ENCODE results near the gene GPR162.

Gene GPR162

DNA sequence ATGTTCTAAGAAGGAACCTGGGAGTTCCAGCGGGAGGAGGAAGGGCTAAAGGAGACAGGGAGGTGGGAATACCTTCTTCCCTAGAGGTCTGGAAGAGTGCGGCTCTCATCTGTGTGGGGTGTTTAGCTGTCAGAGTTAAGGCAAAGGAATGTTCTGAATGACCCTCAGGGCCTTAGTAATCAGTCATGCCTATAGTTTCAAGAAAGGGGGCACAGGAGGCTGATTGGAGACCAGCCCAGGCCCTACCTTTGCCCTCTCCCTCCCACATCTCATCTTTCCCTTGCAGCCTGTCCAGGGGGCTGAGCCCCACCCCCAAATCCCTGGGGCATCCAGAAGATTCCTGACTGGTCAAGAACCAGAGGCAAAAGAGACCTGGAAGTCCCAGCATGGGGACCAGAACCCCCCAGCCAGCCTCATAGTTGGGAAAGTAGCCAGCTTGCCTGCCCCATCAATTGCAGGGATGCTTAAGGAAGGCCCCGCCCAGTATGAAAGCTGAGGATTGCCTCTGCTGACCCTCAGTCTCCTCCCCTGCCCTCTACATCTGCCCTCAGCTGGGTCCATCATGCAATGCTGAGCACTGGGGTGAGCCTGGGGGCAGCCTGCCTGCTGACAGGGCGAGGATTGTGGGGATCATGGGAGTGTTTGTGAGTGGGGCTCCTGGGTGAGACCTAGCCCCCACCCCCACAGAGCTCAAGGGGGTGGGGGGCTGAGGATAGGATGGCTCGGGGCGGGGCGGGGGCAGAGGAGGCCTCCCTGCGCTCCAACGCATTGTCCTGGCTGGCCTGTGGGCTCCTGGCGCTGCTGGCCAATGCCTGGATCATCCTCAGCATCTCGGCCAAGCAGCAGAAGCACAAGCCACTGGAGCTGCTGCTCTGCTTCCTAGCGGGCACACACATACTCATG, 1.8 kb downstream of the GPR162 start:
- DNase-seq, result no peak

DNA sequence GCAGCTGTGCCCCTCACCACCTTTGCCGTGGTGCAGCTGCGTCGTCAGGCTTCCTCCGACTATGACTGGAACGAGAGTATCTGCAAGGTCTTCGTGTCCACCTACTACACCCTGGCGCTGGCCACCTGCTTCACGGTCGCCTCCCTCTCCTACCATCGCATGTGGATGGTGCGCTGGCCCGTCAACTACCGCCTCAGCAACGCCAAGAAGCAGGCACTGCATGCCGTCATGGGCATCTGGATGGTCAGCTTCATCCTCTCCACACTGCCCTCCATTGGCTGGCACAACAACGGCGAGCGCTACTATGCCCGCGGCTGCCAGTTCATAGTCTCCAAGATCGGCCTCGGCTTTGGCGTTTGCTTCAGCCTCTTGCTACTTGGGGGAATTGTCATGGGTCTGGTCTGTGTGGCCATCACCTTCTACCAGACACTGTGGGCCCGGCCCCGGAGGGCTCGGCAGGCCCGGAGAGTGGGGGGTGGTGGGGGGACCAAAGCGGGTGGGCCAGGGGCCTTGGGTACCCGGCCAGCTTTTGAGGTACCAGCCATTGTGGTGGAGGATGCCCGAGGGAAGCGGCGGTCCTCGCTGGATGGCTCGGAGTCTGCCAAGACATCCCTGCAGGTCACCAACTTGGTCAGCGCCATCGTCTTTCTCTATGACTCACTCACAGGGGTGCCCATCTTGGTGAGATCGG, 2.6 kb downstream of the GPR162 start:
- DNase-seq, result no peak

DNA sequence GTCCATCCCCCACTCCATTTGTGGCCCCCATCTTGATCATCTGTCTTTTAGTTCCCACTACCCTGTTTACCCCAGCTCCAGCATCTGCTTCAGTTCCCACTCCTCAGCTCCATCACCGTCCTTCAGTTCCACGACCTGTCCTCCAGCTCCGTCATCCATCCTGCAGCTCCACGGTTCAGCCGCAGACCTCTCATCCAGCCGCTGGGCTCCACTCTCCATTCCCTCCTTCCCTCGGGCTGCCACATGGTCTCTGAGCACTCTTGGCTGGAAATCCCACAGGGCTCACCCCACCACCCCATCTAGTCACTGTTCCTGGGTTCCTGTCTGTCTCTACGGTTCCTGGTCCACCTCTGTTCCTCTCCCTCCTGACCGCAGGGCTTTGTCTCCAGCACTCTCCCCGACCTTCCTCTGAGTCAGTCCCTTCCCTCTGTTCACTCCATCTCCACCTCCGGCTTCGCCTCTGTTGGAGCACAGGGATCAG, 3.3 kb downstream of the GPR162 start:
- DNase-seq, result no peak

DNA sequence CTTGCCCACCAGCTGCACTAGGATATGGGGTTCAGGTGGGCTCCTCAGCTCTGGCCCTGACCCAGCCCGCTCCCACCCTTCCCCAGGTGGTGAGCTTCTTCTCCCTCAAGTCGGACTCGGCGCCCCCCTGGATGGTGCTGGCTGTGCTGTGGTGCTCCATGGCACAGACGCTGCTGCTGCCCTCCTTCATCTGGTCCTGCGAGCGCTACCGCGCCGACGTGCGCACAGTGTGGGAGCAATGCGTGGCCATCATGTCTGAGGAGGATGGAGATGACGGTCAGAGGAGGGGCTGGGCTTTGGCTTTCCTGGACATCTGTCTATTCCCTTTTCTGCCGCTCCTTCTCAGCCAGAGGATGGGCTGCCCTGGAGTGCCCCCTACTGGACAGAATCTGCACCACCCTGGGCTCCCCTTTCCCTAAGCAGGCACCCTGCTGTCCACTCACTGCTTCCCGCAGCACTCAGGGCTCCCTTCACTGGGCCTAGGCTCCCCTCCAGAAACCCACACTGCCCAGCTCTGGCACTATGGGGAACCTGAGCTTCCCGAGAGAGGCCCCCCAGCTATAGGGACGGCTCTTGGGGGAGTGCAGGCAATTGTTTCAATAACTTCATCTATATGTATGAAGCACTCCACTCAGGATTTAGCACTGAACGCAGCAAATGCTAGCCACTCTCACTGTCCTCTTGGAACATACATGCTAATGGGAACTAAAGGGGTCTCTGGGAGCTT, 3.9 kb downstream of the GPR162 start:
- DNase-seq, result peak; percentile 91 to 94

DNA sequence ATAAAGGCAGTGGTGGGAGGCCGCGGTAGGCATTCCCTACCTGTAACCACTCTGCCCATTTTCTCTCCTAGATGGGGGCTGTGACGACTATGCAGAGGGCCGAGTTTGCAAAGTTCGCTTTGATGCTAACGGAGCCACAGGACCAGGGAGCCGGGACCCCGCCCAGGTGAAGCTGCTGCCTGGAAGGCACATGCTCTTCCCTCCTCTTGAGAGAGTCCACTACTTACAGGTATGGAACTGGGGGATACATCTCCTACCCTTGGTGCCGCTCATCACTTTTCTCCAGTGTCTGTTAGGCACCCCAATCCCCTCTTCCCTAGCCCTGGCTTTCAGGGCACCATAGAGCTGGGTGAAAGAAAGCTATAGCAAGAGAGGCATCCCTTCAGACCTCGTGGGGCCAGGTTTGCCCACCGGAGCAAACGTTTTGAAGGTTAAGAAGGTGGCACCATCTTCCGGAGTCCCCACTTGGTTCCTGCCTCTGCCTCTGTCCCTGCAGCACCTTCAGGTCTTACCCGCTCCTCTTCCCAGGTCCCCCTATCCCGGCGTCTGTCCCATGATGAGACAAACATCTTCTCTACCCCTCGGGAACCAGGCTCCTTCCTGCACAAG, 4.6 kb downstream of the GPR162 start:
- DNase-seq, result no peak

DNA sequence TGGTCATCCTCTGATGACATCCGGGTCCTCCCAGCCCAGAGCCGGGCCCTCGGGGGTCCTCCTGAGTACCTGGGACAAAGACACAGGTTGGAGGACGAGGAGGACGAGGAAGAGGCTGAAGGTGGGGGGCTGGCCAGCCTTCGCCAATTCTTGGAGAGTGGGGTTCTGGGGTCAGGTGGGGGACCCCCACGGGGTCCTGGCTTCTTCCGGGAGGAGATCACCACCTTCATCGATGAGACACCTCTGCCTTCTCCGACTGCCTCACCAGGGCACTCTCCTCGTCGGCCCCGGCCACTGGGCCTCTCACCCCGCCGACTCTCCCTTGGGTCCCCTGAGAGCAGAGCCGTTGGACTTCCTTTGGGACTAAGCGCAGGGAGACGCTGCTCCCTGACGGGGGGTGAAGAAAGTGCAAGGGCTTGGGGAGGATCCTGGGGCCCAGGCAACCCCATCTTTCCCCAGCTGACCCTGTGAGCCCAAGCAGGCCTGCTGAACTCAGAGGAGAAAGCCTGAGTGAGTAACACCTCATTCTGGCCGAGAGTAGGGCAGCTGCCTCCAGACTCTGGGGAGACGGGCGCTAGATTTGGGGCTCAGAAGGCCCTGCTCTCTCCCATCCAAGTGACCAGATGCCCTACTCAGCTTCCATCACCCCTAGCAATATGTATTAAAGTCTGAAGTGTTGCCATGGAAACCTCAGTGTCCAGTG, 5.3 kb downstream of the GPR162 start:
- no peak for DNase-seq

DNA sequence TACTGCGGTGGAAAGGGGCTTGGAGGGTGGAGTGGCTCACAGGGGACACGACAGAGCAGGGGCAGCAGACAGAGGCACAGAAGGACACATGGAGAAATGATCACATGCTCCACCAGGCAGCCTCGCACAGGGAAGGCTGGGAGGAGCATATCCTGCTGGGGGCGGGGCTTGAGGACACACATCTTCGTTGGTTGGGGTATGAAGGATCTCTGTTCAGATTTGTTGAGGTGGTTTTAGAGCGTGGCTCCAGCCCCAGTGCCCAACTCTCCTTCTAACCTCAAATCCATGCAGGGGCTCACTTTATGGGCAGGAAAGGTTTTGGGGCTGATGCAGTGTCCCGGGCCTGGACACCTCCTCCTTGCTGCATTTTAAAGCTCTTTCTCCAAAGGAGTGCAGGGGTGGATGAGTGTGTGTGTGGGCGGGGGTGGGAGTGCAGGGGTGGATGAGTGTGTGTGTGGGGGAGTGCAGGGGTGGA, 5.9 kb downstream of the GPR162 start:
- DNase-seq, result peak; percentile 78 to 81

DNA sequence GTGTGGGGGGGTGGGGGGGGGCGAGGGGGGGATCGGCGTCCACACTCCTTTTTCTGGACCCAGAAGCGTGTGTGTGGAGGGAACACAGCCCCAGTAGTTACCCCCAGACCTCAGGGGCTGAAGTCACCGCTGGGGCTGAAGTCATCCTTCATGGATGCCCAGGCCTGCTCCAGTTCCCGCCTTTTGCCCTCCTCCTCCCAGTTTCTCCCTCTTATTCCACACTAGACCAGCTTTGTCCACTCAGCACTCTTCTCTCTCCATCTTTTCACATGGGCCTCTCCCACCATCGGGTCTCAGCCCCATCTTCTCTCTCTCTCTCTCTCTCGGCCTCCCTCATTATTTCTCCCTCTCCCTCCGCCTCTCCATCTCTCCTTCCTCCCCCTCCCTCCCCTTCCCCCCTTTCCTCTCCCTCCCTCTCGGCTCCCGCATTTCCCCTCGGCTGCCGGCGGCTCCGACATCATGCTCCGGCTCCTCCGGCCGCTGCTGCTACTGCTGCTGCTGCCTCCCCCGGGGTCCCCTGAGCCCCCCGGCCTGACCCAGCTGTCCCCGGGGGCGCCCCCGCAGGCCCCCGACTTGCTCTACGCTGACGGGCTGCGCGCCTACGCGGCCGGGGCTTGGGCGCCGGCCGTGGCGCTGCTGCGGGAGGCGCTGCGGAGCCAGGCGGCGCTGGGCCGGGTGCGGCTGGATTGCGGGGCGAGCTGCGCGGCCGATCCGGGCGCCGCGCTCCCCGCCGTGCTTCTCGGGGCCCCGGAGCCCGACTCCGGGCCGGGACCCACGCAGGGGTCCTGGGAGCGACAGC, 6.6 kb downstream of the GPR162 start, which contains the start of gene P3H3:
P3H3 (plus strand) TSS at position 426 of the 799 bp plus-strand sequence; CDS start at position 460, 34 bp downstream.
- DNase-seq, result no peak

DNA sequence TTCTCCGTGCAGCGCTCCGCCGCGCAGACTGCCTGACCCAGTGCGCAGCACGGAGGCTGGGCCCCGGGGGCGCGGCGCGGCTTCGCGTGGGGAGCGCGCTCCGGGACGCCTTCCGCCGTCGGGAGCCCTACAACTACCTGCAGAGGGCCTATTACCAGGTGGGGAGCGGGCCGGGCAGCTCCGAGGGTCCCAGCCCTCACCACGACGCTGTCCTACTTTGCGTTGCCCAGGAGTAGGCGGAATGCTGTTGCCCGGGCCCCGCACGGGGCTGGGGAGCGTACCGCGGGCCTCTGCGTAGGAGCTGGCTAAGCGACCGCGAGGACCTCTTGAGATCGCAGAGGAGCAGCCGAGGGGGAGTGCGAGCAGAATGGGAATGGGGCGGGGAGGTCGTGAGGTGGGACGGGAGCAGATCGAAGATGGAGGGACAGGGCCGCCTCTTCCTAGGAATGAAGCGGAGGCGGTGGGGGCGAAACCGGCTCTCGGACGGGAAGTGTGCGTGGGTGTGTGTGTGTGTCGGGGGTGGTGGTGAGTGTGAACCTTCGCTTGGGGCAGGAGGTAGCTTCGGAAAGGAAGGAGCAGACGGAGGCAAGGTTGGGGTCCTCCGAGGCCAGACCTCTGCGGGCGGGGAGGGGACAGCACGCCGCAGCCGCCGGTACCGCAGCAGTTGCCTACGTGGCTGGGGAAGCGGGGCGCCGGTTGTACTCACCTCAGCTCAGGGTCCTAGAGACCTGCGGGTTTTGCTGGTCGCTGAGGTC, 7.3 kb downstream of the GPR162 start:
- peak; percentile 38 to 44 for DNase-seq

DNA sequence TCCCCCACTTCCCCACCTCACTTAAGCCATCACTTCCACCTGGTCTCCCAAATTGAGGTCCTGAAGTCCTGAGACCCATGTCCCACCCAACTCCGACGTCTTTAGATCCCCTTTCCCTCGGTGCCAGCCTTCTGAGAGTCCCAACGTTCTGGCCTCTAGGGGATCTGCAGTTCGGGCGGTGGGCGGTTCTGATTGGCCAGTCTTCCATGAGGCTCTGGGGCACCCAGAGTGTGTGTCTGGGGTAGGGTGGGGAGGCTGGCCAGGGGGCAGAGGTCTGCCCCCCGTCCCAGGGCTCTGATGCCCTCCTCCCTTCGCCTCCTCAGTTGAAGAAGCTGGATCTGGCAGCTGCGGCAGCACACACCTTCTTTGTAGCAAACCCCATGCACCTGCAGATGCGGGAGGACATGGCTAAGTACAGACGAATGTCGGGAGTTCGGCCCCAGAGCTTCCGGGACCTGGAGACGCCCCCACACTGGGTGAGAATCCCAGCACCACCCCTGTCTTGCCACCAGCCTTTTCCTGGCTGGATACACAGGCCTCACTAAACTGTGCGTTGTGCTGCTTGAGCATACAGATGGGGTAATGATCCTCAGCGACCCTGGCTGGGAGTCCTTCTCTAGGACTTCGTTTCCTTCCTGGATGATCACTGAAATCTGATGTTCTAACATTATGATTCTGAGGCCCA, 8.1 kb downstream of the GPR162 start:
- DNase-seq, result no peak

DNA sequence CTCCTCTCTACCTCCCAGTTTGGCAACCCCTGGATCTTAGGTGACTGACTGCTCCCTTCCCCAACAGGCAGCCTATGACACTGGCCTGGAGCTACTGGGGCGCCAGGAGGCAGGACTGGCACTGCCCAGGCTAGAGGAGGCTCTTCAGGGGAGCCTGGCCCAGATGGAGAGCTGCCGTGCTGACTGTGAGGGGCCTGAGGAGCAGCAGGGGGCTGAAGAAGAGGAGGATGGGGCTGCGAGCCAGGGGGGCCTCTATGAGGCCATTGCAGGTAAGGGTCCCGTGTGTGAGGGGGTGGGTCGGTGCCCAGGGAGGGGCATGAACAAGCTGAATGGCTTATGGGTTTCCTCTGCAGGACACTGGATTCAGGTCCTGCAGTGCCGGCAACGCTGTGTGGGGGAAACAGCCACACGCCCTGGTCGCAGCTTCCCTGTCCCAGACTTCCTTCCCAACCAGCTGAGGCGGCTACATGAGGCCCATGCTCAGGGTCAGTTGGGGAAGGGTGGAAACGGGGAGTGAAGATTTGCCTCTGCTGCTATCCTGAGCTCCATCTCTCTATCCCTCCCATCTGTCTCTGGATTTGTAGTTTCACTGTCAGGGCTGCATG, 8.8 kb downstream of the GPR162 start:
- DNase-seq, result no peak

DNA sequence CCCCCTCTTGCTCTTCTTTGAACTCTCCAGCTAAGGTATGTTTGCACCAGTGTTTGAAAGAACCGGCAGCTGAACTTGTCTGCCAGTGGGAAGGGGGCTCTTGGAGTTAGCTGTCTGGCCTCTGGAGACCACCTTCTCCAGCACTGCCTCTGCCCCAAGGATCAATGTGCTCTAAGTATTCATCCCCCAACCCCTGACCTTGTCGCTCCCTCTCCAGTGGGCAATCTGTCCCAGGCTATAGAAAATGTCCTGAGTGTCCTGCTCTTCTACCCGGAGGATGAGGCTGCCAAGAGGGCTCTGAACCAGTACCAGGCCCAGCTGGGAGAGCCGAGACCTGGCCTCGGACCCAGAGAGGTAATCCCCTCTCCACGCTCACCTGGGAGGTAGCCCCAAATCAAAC, 9.4 kb downstream of the GPR162 start:
- DNase-seq, result no peak

DNA sequence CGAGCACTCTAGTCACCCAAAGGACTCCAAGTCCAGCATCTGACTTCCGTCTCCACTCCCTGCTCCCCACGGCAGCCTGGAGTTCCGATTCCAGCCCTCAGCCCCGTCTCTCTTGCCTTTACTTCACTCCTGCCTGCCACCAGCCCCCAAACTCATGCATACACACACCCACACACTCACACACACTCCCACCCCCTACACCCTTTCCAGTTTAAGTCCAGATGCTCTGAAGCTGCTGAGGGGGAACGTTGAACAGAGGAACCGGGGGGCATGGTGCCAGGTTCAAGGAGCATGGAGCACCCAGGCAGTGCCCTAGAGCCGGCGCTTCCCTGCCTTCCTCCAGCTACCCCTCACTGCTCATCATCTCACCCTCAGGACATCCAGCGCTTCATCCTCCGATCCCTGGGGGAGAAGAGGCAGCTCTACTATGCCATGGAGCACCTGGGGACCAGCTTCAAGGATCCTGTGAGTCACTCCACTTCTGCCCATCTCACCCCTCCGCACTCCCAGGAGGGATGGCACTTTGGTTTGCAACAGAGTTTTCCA, 9.9 kb downstream of the GPR162 start:
- DNase-seq, result no peak

DNA sequence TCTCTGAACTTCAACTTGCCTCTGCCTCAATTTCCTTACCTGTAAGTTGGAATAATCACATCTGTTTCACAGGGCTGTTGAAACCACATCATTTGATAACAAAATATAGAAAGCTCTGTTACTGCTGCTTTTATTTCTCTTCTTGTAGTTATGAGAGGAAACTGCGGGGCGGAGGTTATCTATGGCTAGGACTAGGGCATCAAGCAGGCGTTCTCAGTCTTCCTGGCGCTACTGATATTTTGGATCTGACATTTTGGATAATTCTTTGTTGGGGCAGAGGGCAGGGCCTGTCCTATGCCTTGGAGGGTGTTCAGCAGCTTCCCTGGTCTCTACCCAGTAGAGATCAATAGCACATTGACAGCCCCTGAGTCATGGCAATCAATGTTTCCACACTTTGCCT, 10.5 kb downstream of the GPR162 start:
- DNase-seq, result no peak

DNA sequence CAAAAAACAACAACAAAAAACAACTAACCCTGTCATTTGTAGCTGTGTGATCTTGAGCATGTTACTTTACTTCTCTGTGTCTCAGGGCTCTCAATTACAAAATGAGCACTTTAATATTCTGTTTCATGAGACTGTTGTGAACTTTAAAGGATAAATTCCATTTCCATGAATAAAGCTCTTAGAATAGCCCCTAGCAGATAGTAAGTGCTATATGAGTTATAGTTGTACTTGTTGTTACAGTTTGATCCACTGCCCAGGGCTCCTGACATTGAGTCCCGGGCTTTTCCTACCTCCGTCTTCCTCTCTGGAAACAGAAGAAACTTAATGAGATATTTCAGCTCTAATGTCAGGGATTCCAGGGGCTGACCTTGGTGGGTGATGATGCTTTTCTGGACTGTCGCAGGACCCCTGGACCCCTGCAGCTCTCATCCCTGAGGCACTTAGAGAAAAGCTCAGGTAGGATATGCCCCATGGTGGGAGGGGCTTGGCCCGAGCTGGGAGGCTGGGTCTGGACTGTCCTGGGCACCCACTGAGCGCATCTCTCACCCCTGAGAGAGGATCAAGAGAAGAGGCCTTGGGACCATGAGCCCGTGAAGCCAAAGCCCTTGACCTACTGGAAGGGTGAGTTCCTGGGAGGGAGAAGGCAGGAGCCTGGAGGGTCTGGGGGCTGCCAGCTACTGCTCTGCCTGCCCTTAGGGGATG, 11.7 kb downstream of the GPR162 start:
- DNase-seq, result no peak

DNA sequence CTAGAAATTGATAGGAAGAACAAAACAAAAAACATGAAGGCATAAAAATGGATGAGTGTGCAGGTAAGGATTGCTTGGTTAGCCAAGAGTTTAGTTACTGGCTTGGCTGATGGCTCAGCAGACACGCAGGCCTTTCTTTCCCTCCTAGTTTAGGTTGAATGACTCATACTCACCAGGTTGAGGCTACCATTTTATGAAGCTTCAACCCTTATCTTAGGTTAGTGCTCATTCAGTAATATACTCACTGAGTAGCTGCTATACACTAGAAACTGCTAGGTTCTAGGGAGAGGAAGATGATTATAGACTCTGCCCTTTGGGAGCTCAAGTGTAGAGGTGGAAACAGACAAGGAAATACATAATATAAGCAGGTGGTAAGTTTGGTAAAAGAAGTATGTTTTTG, 12.6 kb downstream of the GPR162 start:
- DNase-seq, result no peak

DNA sequence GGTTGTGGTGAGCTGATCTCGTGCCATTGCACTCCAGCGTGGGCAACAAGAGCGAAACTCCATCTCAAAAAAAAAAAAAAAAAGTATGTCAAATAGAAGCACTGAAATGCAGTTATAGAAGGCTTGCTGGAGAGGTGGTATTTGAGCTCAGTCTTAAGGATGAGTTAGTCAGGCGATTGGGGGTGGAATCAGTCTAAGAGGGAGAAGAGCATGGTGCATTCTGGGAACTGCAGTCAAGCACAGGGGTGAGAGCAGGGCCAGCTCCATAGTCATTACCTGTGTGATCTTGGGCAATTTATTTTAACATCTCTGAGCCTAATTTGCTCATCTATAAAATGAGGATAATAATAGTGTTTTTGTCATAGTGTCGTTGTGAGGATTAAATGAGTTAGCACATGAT, 13.3 kb downstream of the GPR162 start:
- DNase-seq, result no peak

DNA sequence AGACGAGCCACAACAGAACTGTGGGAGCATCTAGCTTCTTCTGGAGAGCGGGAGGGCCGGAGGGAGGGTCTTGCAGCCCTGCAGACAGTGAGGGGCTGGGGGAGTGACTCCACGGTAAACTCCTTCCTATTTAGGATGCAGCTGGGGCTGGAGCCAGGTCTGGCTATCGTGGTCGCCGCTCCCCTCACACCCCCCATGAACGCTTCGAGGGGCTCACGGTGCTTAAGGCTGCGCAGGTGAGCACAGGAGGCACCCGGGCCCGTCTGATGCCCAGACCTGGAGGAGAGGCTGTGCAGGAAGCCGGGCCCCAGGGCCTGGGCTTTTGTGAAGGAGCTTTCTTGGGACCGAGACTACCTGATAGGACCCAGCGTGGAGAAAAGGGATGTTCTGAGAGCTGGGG, 15.2 kb downstream of the GPR162 start:
- DNase-seq, result no peak
